ENCODE measurements around the gene PKP2.

GRCh38 chr12:32777691-32778175 is 118.8 kb downstream of the PKP2 start:
- TF ChIP-seq, protein P1, sequence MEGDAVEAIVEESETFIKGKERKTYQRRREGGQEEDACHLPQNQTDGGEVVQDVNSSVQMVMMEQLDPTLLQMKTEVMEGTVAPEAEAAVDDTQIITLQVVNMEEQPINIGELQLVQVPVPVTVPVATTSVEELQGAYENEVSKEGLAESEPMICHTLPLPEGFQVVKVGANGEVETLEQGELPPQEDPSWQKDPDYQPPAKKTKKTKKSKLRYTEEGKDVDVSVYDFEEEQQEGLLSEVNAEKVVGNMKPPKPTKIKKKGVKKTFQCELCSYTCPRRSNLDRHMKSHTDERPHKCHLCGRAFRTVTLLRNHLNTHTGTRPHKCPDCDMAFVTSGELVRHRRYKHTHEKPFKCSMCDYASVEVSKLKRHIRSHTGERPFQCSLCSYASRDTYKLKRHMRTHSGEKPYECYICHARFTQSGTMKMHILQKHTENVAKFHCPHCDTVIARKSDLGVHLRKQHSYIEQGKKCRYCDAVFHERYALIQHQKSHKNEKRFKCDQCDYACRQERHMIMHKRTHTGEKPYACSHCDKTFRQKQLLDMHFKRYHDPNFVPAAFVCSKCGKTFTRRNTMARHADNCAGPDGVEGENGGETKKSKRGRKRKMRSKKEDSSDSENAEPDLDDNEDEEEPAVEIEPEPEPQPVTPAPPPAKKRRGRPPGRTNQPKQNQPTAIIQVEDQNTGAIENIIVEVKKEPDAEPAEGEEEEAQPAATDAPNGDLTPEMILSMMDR (IDR thresholded peaks at IDR 0.05): no peak
- no peak for TF ChIP-seq POLR2A (IDR thresholded peaks at IDR 0.05)

Measured in prostate gland (tissue), 2 donors.